Keratinocyte (primary cell): Measurements from ENCODE around the gene DHRSX. TPM values are rescaled to one million over a fixed set of nuclear protein-coding genes. Genes with fewer than 3 reads are reported as not detected.

Source experiments
- DNase-seq: peaks from one replicate; pipeline ENCODE4 v3.0.0-alpha.2; 2011; ENCODE audit warnings: low read depth, missing footprints, low spot score
- FAIRE-seq: peaks from 2 replicates; lab custom pipeline; 2011; peaks lifted over from hg19 to GRCh38; lab: Jason Lieb, UNC
- H2AFZ ChIP-seq: 2 replicates; pipeline ENCODE4 v1.6.0; 2012; ENCODE audit warnings: low read length, control low read depth, inconsistent platforms; ENCODE audit not compliant: control insufficient read depth
- H3K27ac ChIP-seq: 2 replicates; pipeline ENCODE4 v1.5.1; 2011; ENCODE audit warnings: low read length; ENCODE audit not compliant: control insufficient read depth, insufficient read depth
- H3K27me3 ChIP-seq: 3 replicates; pipeline ENCODE4 v1.6.0; 2011; ENCODE audit warnings: low read length; ENCODE audit not compliant: control insufficient read depth, insufficient read depth; ENCODE audit errors: extremely low read depth
- H3K36me3 ChIP-seq, 2 experiments: 2 replicates in 1 of 2; 3 replicates in 1 of 2; pipeline ENCODE4 v1.5.1; 2011; ENCODE audit warnings: low read length in 2 of 2, mild to moderate bottlenecking in 1 of 2; ENCODE audit not compliant: control insufficient read depth in 2 of 2, insufficient read depth in 2 of 2; ENCODE audit errors: extremely low read depth in 1 of 2
- H3K4me1 ChIP-seq: 3 replicates; pipeline ENCODE4 v1.5.1; 2011; ENCODE audit warnings: low read length; ENCODE audit not compliant: control insufficient read depth, insufficient read depth; ENCODE audit errors: extremely low read depth
- H3K4me2 ChIP-seq: 3 replicates; pipeline ENCODE4 v1.6.0; 2011; ENCODE audit warnings: low read depth, low read length; ENCODE audit not compliant: control insufficient read depth, insufficient read depth; ENCODE audit errors: extremely low read depth
- H3K4me3 ChIP-seq, 3 experiments: fragments of 200-600 bp in 1 of 3; sonication (generic) in 1 of 3; 2 replicates in 2 of 3; 3 replicates in 1 of 3; pipeline ENCODE4 v1.5.1; 2011 to 2016; ENCODE audit warnings: low read length in 3 of 3, mild to moderate bottlenecking in 3 of 3, control low read depth in 2 of 3, inconsistent platforms in 1 of 3, low read depth in 1 of 3, mixed read lengths in 1 of 3, mixed run types in 1 of 3, moderate library complexity in 1 of 3; ENCODE audit not compliant: control insufficient read depth in 2 of 3, insufficient read depth in 2 of 3; ENCODE audit errors: extremely low read depth in 1 of 3
- H3K79me2 ChIP-seq: 2 replicates; pipeline ENCODE4 v1.6.0; 2012; ENCODE audit warnings: low read length; ENCODE audit not compliant: control insufficient read depth, insufficient read depth
- H3K9ac ChIP-seq: 3 replicates; pipeline ENCODE4 v1.6.0; 2011; ENCODE audit warnings: low read length; ENCODE audit not compliant: control insufficient read depth, insufficient read depth; ENCODE audit errors: extremely low read depth
- H3K9me1 ChIP-seq: 3 replicates; pipeline ENCODE4 v1.6.0; 2011; ENCODE audit warnings: low read length; ENCODE audit not compliant: control insufficient read depth, insufficient read depth; ENCODE audit errors: extremely low read depth
- H3K9me3 ChIP-seq: 2 replicates; pipeline ENCODE4 v1.5.1; 2012; ENCODE audit warnings: low read depth, low read length; ENCODE audit not compliant: control insufficient read depth
- H4K20me1 ChIP-seq: 3 replicates; pipeline ENCODE4 v1.6.0; 2011; ENCODE audit warnings: low read length; ENCODE audit not compliant: control insufficient read depth, insufficient read depth; ENCODE audit errors: extremely low read depth
- EZH2 ChIP-seq: IDR thresholded peaks from one replicate; pipeline ENCODE4 v1.6.1; 2012; ENCODE audit warnings: inconsistent platforms, mild to moderate bottlenecking, low read length, moderate library complexity
- dilution Hi-C: fragments of 300-500 bp; cut with MboI; formaldehyde crosslinking; loops from one replicate; pipeline ENCODE4 v1.7.0; 2020; ENCODE audit warnings: low sequenced_read_pairs; ENCODE audit not compliant: extremely low pct_ligation_motif_present
- polyA plus RNA-seq, 5 experiments: library from polyadenylated mRNA; depleted of rRNA in 3 of 5; stranded (reverse) in 3 of 5; stranded (forward) in 1 of 5; unstranded in 1 of 5; fragments of >200 nt; gene quantifications; 1 replicate in 1 of 5; 2 replicates in 3 of 5; 3 replicates in 1 of 5; pipeline versions ENCODE4 v1.2.1 to v1.2.3, GENCODE V29; 2011 to 2012; ENCODE audit warnings: missing spikeins in 2 of 5, low read depth in 1 of 5, low replicate concordance in 1 of 5
- TF ChIP-seq, protein P1 (sequence below), 3 experiments: IDR thresholded peaks in 1 of 3; conservative IDR thresholded peaks in 1 of 3; optimal IDR thresholded peaks in 1 of 3; 2 replicates in 2 of 3; 3 replicates in 1 of 3; pipeline versions ENCODE3 to v1.5.1; 2011; ENCODE audit warnings: low read length in 3 of 3, mild to moderate bottlenecking in 3 of 3, moderate library complexity in 2 of 3, control low read depth in 1 of 3, inconsistent platforms in 1 of 3; ENCODE audit not compliant: insufficient read depth in 2 of 3; ENCODE audit errors: extremely low read depth in 1 of 3

DHRSX gene
- polyA plus RNA-seq, 1 donor (not counting 4 experiments of a cell fraction or from before 2014, with no cell fraction given) = 20.4 TPM

DNA sequence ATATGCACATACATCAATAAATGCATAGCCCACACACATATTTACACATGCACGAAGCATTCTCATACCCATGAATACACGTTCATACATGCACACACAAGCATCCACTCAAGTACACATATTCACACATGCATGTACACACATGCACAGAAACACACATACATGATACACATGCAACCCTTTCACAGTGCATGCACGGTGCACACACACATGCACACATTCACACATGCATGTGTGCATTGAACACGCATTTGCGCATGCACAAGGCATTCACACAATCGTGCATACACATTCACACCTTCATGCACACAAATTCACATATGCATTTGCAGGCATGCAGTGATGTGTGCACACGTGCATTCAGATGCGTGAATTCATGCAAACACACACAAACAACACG, 324.5 kb downstream of the DHRSX start:
- no peaks in the 10 kb centered on the region for H3K79me2 ChIP-seq
- no peaks in the 10 kb centered on the region for H3K27me3 ChIP-seq
- H3K4me3 ChIP-seq = no peak overlapping the region
- no peaks in the 10 kb centered on the region for H3K4me1 ChIP-seq
- H3K9me3 ChIP-seq = peaks cover 17% of the 10 kb centered on the region
- H4K20me1 ChIP-seq = no peaks in the 10 kb centered on the region
- TF ChIP-seq, protein P1, sequence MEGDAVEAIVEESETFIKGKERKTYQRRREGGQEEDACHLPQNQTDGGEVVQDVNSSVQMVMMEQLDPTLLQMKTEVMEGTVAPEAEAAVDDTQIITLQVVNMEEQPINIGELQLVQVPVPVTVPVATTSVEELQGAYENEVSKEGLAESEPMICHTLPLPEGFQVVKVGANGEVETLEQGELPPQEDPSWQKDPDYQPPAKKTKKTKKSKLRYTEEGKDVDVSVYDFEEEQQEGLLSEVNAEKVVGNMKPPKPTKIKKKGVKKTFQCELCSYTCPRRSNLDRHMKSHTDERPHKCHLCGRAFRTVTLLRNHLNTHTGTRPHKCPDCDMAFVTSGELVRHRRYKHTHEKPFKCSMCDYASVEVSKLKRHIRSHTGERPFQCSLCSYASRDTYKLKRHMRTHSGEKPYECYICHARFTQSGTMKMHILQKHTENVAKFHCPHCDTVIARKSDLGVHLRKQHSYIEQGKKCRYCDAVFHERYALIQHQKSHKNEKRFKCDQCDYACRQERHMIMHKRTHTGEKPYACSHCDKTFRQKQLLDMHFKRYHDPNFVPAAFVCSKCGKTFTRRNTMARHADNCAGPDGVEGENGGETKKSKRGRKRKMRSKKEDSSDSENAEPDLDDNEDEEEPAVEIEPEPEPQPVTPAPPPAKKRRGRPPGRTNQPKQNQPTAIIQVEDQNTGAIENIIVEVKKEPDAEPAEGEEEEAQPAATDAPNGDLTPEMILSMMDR (optimal IDR thresholded peaks at IDR 0.05 in 1 of 3, IDR thresholded peaks at IDR 0.05 in 1 of 3, conservative IDR thresholded peaks at IDR 0.05 in 1 of 3; ENCODE audit: extremely low read depth in 1 of 3, insufficient read depth in 2 of 3, low read length in 3 of 3) = no peak
- no peak for TF ChIP-seq EZH2
- DNase-seq = no peak
- no peaks in the 10 kb centered on the region for H3K9me1 ChIP-seq
- no peak overlapping the region for H3K27ac ChIP-seq
- dilution Hi-C loops = no loop called here
- FAIRE-seq = no peak
- no peak overlapping the region for H2AFZ ChIP-seq
- H3K4me2 ChIP-seq = no peak overlapping the region
- no peaks in the 10 kb centered on the region for H3K36me3 ChIP-seq
- H3K9ac ChIP-seq = no peak overlapping the region

DNA sequence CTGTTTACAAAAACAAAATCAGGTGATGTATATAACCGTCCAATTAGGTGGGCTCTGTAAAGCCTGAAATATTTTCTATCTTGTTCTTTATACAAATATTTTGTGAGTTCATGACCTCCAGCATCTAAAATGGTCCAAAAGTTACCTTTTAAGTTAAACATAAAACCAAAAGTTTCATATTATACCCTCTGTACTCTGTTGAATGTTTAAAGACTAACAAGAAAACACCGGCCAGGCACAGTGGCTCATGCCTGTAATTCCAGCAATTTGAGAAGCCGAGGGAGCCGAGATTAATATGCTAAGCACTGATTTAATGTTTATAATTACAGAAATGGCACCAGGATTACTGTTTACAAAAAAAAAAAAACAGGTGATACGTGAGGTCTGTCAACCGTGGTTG, 328.4 kb downstream of the DHRSX start:
- Histone ChIP-seq H3K4me1 (no peaks in the 10 kb centered on the region), H3K4me2 (no peak overlapping the region), H3K4me3 (no peak overlapping the region), H4K20me1 (no peaks in the 10 kb centered on the region), H3K9me3 (peaks cover 19% of the 10 kb centered on the region), H3K27ac (no peak overlapping the region), H3K9me1 (no peaks in the 10 kb centered on the region), H3K27me3 (no peaks in the 10 kb centered on the region), H3K36me3 (no peaks in the 10 kb centered on the region), H3K79me2 (no peaks in the 10 kb centered on the region), H2AFZ (no peak overlapping the region), H3K9ac (no peak overlapping the region)
- no peak for DNase-seq
- dilution Hi-C loops = no loop called here
- FAIRE-seq = no peak
- TF ChIP-seq, protein P1 (optimal IDR thresholded peaks at IDR 0.05 in 1 of 3, IDR thresholded peaks at IDR 0.05 in 1 of 3, conservative IDR thresholded peaks at IDR 0.05 in 1 of 3; ENCODE audit: extremely low read depth in 1 of 3, insufficient read depth in 2 of 3, low read length in 3 of 3) = no peak
- TF ChIP-seq EZH2 = no peak

Other genes starting within 250 kb of the DHRSX start
- gene ZBED1, start within 50 bp of the DHRSX start, polyA plus RNA-seq = 9.0 to 15.0 TPM (median 13.8 TPM) in 3 replicates
- 33.8 to 165 TPM (median 74.4 TPM) in 3 replicates for gene CD99, start 190.3 kb upstream of the DHRSX start, polyA plus RNA-seq